CD4-positive, alpha-beta T cell treated with Interleukin-12 subunit alpha and Interleukin-12 subunit beta, for 1 hour (primary cell): Measurements from ENCODE around the gene PDE6C.

ENCODE experiments used
- DNase-seq: peaks from one replicate; pipeline ENCODE4 v3.0.0-alpha.2; 2020

PDE6C gene

GRCh38 chr10:93612311-93612710, at the start of gene PDE6C:
Gene PDE6C, plus strand, starts transcription at chr10:93612537. Its CDS starts 189 bp downstream, at chr10:93612726.
- no peak for DNase-seq

- DNase-seq, result no peak
Observed at GRCh38 chr10:93565446-93565845, 46.9 kb upstream of the PDE6C start.

- no peak for DNase-seq
Observed at GRCh38 chr10:93566435-93567276, 45.7 kb upstream of the PDE6C start, which contains the start of gene FFAR4. Gene FFAR4, plus strand, starts transcription at chr10:93566665. Its CDS starts 56 bp downstream, at chr10:93566721.

GRCh38 chr10:93567277-93568104, 44.8 kb upstream of the PDE6C start:
- DNase-seq, result no peak

GRCh38 chr10:93568105-93568390, 44.3 kb upstream of the PDE6C start:
- no peak for DNase-seq

GRCh38 chr10:93570383-93570782, 42.0 kb upstream of the PDE6C start:
- DNase-seq, result no peak

- DNase-seq, result no peak
Observed at GRCh38 chr10:93572606-93573005, 39.7 kb upstream of the PDE6C start.

- no peak for DNase-seq
Observed at GRCh38 chr10:93573051-93573909, 39.1 kb upstream of the PDE6C start.

GRCh38 chr10:93573924-93574323, 38.4 kb upstream of the PDE6C start:
- no peak for DNase-seq

- no peak for DNase-seq
Observed at GRCh38 chr10:93576888-93577287, 35.4 kb upstream of the PDE6C start.

GRCh38 chr10:93577565-93577964, 34.8 kb upstream of the PDE6C start:
- DNase-seq, result no peak

GRCh38 chr10:93579089-93579488, 33.2 kb upstream of the PDE6C start:
- DNase-seq, result no peak

GRCh38 chr10:93579985-93580711, 32.2 kb upstream of the PDE6C start:
- no peak for DNase-seq

- no peak for DNase-seq
Observed at GRCh38 chr10:93580828-93581227, 31.5 kb upstream of the PDE6C start.

- no peak for DNase-seq
Observed at GRCh38 chr10:93584445-93584844, 27.9 kb upstream of the PDE6C start.

GRCh38 chr10:93589648-93590562, 22.4 kb upstream of the PDE6C start:
- no peak for DNase-seq

- no peak for DNase-seq
Observed at GRCh38 chr10:93590638-93591037, 21.7 kb upstream of the PDE6C start.

GRCh38 chr10:93591065-93591808, 21.1 kb upstream of the PDE6C start:
- no peak for DNase-seq

- DNase-seq, result no peak
Observed at GRCh38 chr10:93593254-93593653, 19.1 kb upstream of the PDE6C start.

GRCh38 chr10:93593749-93594148, 18.6 kb upstream of the PDE6C start:
- no peak for DNase-seq

- no peak for DNase-seq
Observed at GRCh38 chr10:93594518-93594917, 17.8 kb upstream of the PDE6C start.
